Activated CD8-positive, alpha-beta memory T cell treated with anti-CD3 and anti-CD28 coated beads for 4 hours (primary cell): ENCODE results near the gene CSTF3.
"Not testable (repeated sequence)": the region's sequence is repeated elsewhere in the genome, so short reads cannot be mapped to it uniquely, and the experiment has no call there.

ENCODE experiments used
- DNase-seq, 2 donors: peaks; one replicate each; pipeline ENCODE4 v3.0.0-alpha.2; 2020; ENCODE audit warnings: low read depth in 2 of 2

Gene CSTF3

GRCh38 chr11:33160587-33160986 lies 693 bp downstream of the CSTF3 start:
- no peak for DNase-seq

- DNase-seq: no peak
Measured at GRCh38 chr11:33160136-33160535, 1.1 kb downstream of the CSTF3 start.

GRCh38 chr11:33159378-33159867 lies 1.9 kb downstream of the CSTF3 start:
- DNase-seq: not testable (repeated sequence)

GRCh38 chr11:33158596-33159275 lies 2.5 kb downstream of the CSTF3 start:
- no peak for DNase-seq

GRCh38 chr11:33157103-33158027 lies 3.9 kb downstream of the CSTF3 start:
- no peak for DNase-seq

GRCh38 chr11:33151399-33151798 lies 9.9 kb downstream of the CSTF3 start:
- DNase-seq: no peak

GRCh38 chr11:33147559-33147958 lies 13.7 kb downstream of the CSTF3 start:
- DNase-seq: no peak

GRCh38 chr11:33135768-33136443 lies 25.4 kb downstream of the CSTF3 start:
- no peak for DNase-seq

GRCh38 chr11:33135216-33135615 lies 26.1 kb downstream of the CSTF3 start:
- no peak for DNase-seq

GRCh38 chr11:33134276-33134675 lies 27.0 kb downstream of the CSTF3 start:
- DNase-seq: no peak

GRCh38 chr11:33133761-33134160 lies 27.5 kb downstream of the CSTF3 start:
- DNase-seq: no peak

GRCh38 chr11:33132510-33132909 lies 28.8 kb downstream of the CSTF3 start:
- DNase-seq: no peak

GRCh38 chr11:33128739-33129138 lies 32.5 kb downstream of the CSTF3 start:
- no peak for DNase-seq

GRCh38 chr11:33125611-33126010 lies 35.7 kb downstream of the CSTF3 start:
- no peak for DNase-seq

- no peak for DNase-seq
Measured at GRCh38 chr11:33125025-33125424, 36.3 kb downstream of the CSTF3 start.

GRCh38 chr11:33122696-33123095 lies 38.6 kb downstream of the CSTF3 start:
- DNase-seq: not testable (repeated sequence)

- no peak for DNase-seq
Measured at GRCh38 chr11:33116535-33116934, 44.7 kb downstream of the CSTF3 start.

- no peak for DNase-seq
Measured at GRCh38 chr11:33110083-33110482, 51.2 kb downstream of the CSTF3 start.

- DNase-seq: no peak
Measured at GRCh38 chr11:33109294-33109895, 51.9 kb downstream of the CSTF3 start.

GRCh38 chr11:33103836-33104235 lies 57.4 kb downstream of the CSTF3 start:
- DNase-seq: no peak

- DNase-seq: no peak
Measured at GRCh38 chr11:33094157-33094556, 67.1 kb downstream of the CSTF3 start.

- no peak for DNase-seq
Measured at GRCh38 chr11:33089776-33090175, 71.5 kb downstream of the CSTF3 start.
